GM12865 (cell line): ENCODE results near the gene RAB41.
"Not testable (repeated sequence)": the region's sequence is repeated elsewhere in the genome, so short reads cannot be mapped to it uniquely, and the experiment has no call there.

Experiments used
- DNase-seq: peaks from one replicate; pipeline ENCODE4 v3.0.0; 2010; ENCODE audit warnings: low read depth
- H3K4me3 ChIP-seq: 2 replicates; pipeline ENCODE4 v1.5.1; 2011; ENCODE audit warnings: mild to moderate bottlenecking, low read depth, low read length, control low read depth
- TF ChIP-seq, protein P1 (sequence below): IDR thresholded peaks from 2 replicates; pipeline ENCODE4 v1.5.1; 2011; ENCODE audit warnings: low read length, control low read depth, low read depth, inconsistent platforms; ENCODE audit not compliant: insufficient read depth; ENCODE audit errors: missing control alignments

The RAB41 gene

DNA sequence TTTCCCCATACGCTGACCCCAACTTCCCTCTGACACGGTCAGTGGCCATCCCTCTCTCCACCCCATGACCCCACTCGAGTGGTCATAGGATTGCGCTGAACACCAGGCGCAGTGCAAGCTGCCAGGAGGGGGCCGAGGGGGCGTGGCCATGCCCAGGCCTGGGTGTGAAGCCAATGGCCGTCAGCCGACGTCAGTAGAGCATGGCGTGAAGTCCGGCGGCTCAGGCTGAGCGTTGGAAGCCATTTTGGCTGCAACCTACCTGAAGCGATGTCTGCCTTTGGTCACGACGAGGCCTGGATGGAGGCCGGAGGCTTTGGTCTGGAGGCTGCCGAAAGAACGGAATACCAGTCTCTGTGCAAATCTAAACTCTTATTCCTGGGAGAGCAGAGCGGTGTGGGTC is at the start of gene RAB41:
Gene RAB41 (plus strand): TSS at position 222 of the 400 bp plus-strand sequence. CDS start 46 bp downstream, at position 268.
- H3K4me3 ChIP-seq = no peak within 1 kb of the TSS
- TF ChIP-seq, protein P1, sequence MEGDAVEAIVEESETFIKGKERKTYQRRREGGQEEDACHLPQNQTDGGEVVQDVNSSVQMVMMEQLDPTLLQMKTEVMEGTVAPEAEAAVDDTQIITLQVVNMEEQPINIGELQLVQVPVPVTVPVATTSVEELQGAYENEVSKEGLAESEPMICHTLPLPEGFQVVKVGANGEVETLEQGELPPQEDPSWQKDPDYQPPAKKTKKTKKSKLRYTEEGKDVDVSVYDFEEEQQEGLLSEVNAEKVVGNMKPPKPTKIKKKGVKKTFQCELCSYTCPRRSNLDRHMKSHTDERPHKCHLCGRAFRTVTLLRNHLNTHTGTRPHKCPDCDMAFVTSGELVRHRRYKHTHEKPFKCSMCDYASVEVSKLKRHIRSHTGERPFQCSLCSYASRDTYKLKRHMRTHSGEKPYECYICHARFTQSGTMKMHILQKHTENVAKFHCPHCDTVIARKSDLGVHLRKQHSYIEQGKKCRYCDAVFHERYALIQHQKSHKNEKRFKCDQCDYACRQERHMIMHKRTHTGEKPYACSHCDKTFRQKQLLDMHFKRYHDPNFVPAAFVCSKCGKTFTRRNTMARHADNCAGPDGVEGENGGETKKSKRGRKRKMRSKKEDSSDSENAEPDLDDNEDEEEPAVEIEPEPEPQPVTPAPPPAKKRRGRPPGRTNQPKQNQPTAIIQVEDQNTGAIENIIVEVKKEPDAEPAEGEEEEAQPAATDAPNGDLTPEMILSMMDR = no peak
- no peak for DNase-seq

DNA sequence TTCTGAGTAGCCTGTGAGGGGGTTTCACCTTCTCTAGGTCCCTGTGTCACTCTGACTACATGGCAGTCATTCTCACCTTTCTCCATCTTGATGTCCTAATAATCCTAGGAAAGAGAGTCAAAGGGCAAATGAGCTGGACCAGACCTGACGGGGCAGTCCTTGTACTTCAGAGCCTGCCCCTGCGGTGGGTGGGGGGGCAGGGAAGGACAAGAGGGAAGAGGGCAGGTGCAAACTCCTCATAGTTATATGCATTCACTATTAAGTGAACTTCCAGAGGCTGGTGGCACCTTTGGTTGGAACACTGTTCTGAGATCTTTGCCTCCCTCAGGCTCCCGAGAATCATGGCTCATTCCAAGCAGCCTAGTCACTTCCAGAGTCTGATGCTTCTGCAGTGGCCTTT is 47.6 kb upstream of the RAB41 start, which contains the start of gene AWAT1:
Gene AWAT1 (plus strand): TSS at position 301 of the 400 bp plus-strand sequence. CDS start 41 bp downstream, at position 342.
- no peak within 1 kb of the TSS for H3K4me3 ChIP-seq
- no peak for DNase-seq
- TF ChIP-seq, protein P1 = no peak

DNA sequence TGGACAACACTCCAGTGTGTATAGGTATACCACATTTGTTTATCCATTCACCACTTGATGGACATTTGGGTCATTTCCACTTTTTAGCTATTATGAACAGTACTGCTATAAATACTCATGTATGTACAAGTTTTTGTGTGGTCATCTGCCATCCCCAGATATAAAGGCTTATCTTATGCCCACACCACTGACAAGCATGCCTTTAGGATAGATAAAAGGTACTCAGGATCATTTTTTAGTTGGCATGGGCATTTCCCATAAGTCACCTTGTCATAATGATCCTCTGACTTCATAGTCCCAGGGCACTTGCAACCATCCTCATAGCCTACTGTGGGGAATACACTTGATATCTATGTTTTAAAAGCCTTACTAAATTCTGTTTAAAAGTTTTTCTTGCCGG is 41.2 kb upstream of the RAB41 start:
- H3K4me3 ChIP-seq = no peak overlapping the region
- DNase-seq = no peak
- TF ChIP-seq, protein P1 = no peak

DNA sequence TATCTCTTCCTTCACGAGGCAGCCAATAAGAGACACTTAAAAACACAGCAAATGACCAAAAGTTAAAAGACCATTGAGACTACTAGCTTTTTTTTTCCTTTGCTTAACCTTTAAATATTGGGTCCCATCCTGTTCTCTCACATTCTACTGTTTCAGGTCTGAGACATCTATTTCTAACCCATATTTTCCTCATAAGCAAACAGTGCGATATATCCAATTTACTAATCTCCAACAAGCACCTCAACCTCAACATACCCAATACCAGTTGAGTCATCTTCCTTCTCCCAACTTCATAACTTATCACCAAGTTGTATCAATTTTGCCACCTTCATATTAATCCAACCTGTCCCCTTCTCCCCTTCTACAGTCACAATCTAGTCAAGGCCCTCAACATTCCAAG is 40.5 kb upstream of the RAB41 start:
- TF ChIP-seq, protein P1 = no peak
- no peak overlapping the region for H3K4me3 ChIP-seq
- no peak for DNase-seq

- H3K4me3 ChIP-seq, DNase-seq: not testable (repeated sequence)
Observed at GRCh38 chrX:70243601-70244000, 38.4 kb upstream of the RAB41 start.

DNA sequence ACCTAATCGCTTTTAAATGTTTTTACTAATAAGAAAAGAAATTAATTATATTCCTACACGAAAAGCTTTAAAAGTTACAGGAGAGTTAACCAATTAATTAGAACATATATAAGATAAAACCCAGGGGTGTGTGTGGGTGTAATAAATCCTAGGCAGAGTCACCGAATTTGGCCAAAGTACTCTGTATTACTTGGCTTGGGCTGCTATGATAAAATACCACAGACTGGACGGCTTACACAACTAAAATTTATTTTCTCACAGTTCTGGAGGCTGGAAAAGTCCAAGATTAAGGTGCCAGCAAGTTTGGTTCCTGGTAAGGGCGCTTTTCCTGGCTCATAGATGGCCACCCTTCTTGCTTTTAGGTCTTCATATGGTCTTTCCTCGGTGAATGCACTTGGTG is 37.1 kb upstream of the RAB41 start:
- TF ChIP-seq, protein P1 = no peak
- no peak for DNase-seq
- no peak overlapping the region for H3K4me3 ChIP-seq

DNA sequence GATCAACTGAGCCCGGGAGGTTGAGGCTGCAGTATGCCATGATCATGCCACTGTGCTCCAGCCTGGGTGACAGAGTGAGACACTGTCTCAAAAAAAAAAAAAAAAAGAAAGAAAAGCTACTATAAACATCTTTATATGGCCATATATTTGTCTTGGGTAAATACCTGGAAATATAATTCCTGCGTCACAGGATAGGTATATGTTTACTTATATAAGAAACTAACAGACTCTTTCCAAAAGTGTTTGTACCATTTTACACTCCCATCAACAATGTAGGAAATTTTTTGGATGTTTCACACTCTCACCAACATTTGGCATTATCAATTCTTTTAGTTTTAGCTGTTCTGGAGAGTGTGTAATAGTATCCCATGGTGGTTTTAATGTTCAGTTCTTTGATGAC is 34.7 kb upstream of the RAB41 start:
- DNase-seq = no peak
- TF ChIP-seq, protein P1 = no peak
- no peak overlapping the region for H3K4me3 ChIP-seq
